ENCODE results near the gene CX3CR1. TPM values are rescaled to one million over a fixed set of nuclear protein-coding genes. Genes with fewer than 3 reads are reported as not detected.

The CX3CR1 gene, protein sequence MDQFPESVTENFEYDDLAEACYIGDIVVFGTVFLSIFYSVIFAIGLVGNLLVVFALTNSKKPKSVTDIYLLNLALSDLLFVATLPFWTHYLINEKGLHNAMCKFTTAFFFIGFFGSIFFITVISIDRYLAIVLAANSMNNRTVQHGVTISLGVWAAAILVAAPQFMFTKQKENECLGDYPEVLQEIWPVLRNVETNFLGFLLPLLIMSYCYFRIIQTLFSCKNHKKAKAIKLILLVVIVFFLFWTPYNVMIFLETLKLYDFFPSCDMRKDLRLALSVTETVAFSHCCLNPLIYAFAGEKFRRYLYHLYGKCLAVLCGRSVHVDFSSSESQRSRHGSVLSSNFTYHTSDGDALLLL
- total RNA-seq (2014; rRNA removed; shearing (Covaris generic)) (not detected in 2 replicates), polyA plus RNA-seq (2016; fragmentation: Nextera tagmentation; extraction: Ambion mirVana) (not detected in 2 replicates)

GRCh38 chr3:39279745-39280517 lies at the start of gene CX3CR1:
Gene CX3CR1 (minus strand): TSS chr3:39280036. CDS start chr3:39266509, 13,527 bp downstream.
- H3K9ac ChIP-seq, result no peak within 1 kb of the TSS
- H3K4me2 ChIP-seq (ENCODE audit: unreplicated experiment), result no peak within 1 kb of the TSS
- WGBS, 2 experiments (ENCODE audit: low coverage in 1 of 2, low lambda C conversion rate in 2 of 2, missing lambda C conversion rate in 2 of 2), result 46 to 53% methylated on average over 5 of the region's 5 CpGs
- peaks cover 20% of the 10 kb centered on the region for H3K27me3 ChIP-seq (replicated peaks; ENCODE audit: insufficient read depth)
- no peaks in the 10 kb centered on the region for H3F3A ChIP-seq (ENCODE audit: insufficient read depth)
- H2AFZ ChIP-seq, result no peak within 1 kb of the TSS
- DNase-seq, result no peak
- no peak within 1 kb of the TSS for H3K4me3 ChIP-seq
- H3K9me2 ChIP-seq (ENCODE audit: insufficient read depth), result no peaks in the 10 kb centered on the region
- no peak within 1 kb of the TSS for H3K27ac ChIP-seq
- H3K36me3 ChIP-seq (ENCODE audit: low read depth), result no peaks in the 10 kb centered on the region
- no peaks in the 10 kb centered on the region for H3K79me2 ChIP-seq (ENCODE audit: insufficient read depth)
- H3K9me3 ChIP-seq (ENCODE audit: low read depth), result no peaks in the 10 kb centered on the region
- TF ChIP-seq EZH2phosphoT487 (IDR thresholded peaks at IDR 0.05; ENCODE audit: insufficient read depth, low read depth) (no peak), EZH2 (IDR thresholded peaks at IDR 0.05; ENCODE audit: insufficient read depth, poor library complexity, severe bottlenecking) (no peak)
- no peaks in the 10 kb centered on the region for H4K20me1 ChIP-seq (ENCODE audit: insufficient read depth)
- H3K4me1 ChIP-seq (ENCODE audit: insufficient read depth), result no peaks in the 10 kb centered on the region
- in situ Hi-C loops (cut with MboI), result loop anchor here (5.0 to 10.0 kb wide), 3 partner anchors 68 to 185 kb away; no protein-coding TSS in a partner anchor

DNA sequence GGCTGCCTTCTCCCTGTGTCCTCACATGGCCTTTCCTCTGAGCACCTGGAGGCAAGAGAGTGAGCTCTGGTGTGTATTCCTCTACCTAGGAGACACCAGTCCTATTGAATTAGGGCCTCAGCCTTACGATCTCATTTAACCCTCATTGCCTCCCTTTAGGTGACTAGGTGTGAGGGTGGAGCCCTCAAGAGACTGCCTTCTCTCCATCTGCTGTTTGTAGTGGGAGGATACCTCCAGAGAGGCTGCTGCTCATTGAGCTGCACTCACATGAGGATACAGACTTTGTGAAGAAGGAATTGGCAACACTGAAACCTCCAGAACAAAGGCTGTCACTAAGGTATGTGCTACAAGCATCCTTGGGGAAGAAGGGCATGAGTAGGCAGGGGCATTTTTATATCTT lies 49.7 kb upstream of the CX3CR1 start, which contains the start of gene CCR8:
CCR8 (plus strand) TSS at position 217 of the 400 bp plus-strand sequence. CDS start 2,623 bp downstream, outside the sequence.
- Histone ChIP-seq H3K9me3 (ENCODE audit: low read depth) (no peaks in the 10 kb centered on the region), H2AFZ (no peak within 1 kb of the TSS), H3K9ac (no peak within 1 kb of the TSS), H3K4me2 (ENCODE audit: unreplicated experiment) (no peak within 1 kb of the TSS), H3K27ac (no peak within 1 kb of the TSS), H3F3A (ENCODE audit: insufficient read depth) (no peaks in the 10 kb centered on the region), H3K9me2 (ENCODE audit: insufficient read depth) (no peaks in the 10 kb centered on the region), H3K4me1 (ENCODE audit: insufficient read depth) (no peaks in the 10 kb centered on the region), H3K36me3 (ENCODE audit: low read depth) (no peaks in the 10 kb centered on the region), H3K27me3 (replicated peaks; ENCODE audit: insufficient read depth) (0 out of 2 replicates have a peak, but pooled peaks cover 4% of the 10 kb centered on the region), H3K4me3 (no peak within 1 kb of the TSS), H4K20me1 (ENCODE audit: insufficient read depth) (no peaks in the 10 kb centered on the region), H3K79me2 (ENCODE audit: insufficient read depth) (no peaks in the 10 kb centered on the region)
- DNase-seq, result no peak
- WGBS, 2 experiments (ENCODE audit: low coverage in 1 of 2, low lambda C conversion rate in 2 of 2, missing lambda C conversion rate in 2 of 2), result 0% methylated on average over 1 of the region's 1 CpG
- TF ChIP-seq EZH2phosphoT487 (IDR thresholded peaks at IDR 0.05; ENCODE audit: insufficient read depth, low read depth), result no peak
- no peak for TF ChIP-seq EZH2 (IDR thresholded peaks at IDR 0.05; ENCODE audit: insufficient read depth, poor library complexity, severe bottlenecking)
- in situ Hi-C loops (cut with MboI), result no loop called here

DNA sequence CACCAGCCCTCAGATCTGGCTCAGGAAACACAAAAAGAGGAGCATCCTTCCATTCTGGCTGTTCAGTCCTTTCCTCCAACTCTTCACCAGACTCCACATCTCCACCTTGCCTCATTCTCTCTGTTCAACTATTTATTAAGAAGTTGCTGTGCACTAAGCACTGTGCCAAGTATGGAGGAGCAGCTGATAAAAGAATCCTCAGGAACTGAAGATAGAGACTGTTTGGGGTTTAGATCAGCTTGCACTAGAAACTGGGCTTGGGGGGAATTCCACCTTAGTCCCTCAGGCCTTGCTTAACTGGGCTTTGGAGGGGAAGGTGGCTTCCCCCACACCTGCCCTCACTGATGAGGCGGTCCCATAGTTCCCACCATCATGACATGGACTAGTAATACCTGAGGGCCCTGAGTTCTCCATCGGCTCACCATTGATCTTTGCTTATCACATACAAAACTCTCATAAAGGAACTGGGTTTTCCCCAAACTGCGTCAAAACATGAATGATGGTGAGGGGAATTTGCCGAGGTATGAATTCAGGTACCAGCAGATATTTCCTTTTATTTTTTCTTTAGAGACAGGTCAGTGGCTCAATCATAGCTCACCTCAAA lies 48.0 kb upstream of the CX3CR1 start:
- H3K9ac ChIP-seq, result no peak overlapping the region

More for the DNA sequence above, 48.0 kb upstream of the CX3CR1 start:
- Histone ChIP-seq H3K27me3 (replicated peaks; ENCODE audit: insufficient read depth) (0 out of 2 replicates have a peak, but pooled peaks cover 4% of the 10 kb centered on the region), H3K4me3 (no peak overlapping the region), H4K20me1 (ENCODE audit: insufficient read depth) (no peaks in the 10 kb centered on the region), H2AFZ (no peak overlapping the region), H3F3A (ENCODE audit: insufficient read depth) (no peaks in the 10 kb centered on the region), H3K9me3 (ENCODE audit: low read depth) (no peaks in the 10 kb centered on the region), H3K36me3 (ENCODE audit: low read depth) (no peaks in the 10 kb centered on the region), H3K79me2 (ENCODE audit: insufficient read depth) (no peaks in the 10 kb centered on the region), H3K9me2 (ENCODE audit: insufficient read depth) (no peaks in the 10 kb centered on the region), H3K27ac (no peak overlapping the region), H3K4me2 (ENCODE audit: unreplicated experiment) (no peak overlapping the region), H3K4me1 (ENCODE audit: insufficient read depth) (no peaks in the 10 kb centered on the region)
- in situ Hi-C loops (cut with MboI), result no loop called here
- DNase-seq, result no peak
- 45% methylated on average over 4 of the region's 4 CpGs for WGBS, 2 experiments (ENCODE audit: low coverage in 1 of 2, low lambda C conversion rate in 2 of 2, missing lambda C conversion rate in 2 of 2)
- TF ChIP-seq EZH2phosphoT487 (IDR thresholded peaks at IDR 0.05; ENCODE audit: insufficient read depth, low read depth) (no peak), EZH2 (IDR thresholded peaks at IDR 0.05; ENCODE audit: insufficient read depth, poor library complexity, severe bottlenecking) (no peak)

Measured in GM23248 (cell line).